K562 (cell line): ENCODE data around the gene ATAD3C. TPM values are rescaled to one million over a fixed set of nuclear protein-coding genes. Genes with fewer than 3 reads are reported as not detected.

Experiments used
- ARHGAP35 ChIP-seq: fragments of 450-650 bp; IDR thresholded peaks from 2 replicates; pipeline ENCODE4 v1.6.1; 2018; ENCODE audit not compliant: partially characterized antibody
- C11orf30 ChIP-seq: fragments of 450-650 bp; IDR thresholded peaks from 2 replicates; pipeline ENCODE4 v1.6.1; 2016; ENCODE audit warnings: low read depth, mild to moderate bottlenecking
- DMBX1 ChIP-seq: fragments of 250-450 bp; sonication (Bioruptor Pico); IDR thresholded peaks from 2 replicates; pipeline ENCODE4 v1.8.0; 2022; ENCODE audit warnings: inconsistent platforms, mild to moderate bottlenecking, moderate library complexity, borderline replicate concordance
- GTF2A2 ChIP-seq: IDR thresholded peaks from 2 replicates; pipeline ENCODE4 v1.6.1; 2016; ENCODE audit warnings: mild to moderate bottlenecking, missing genetic modification characterization, missing compliant biosample characterization
- KDM5B ChIP-seq: fragments of 200-600 bp; sonication (generic); IDR thresholded peaks from 2 replicates; pipeline ENCODE4 v1.6.1; 2012; ENCODE audit warnings: low read depth, mild to moderate bottlenecking, moderate library complexity, low read length, control low read depth, inconsistent platforms; ENCODE audit not compliant: insufficient replicate concordance
- NR4A1 ChIP-seq, 2 experiments: fragments of 250-450 bp in 1 of 2; fragments of 450-650 bp in 1 of 2; sonication (Bioruptor Pico) in 1 of 2; IDR thresholded peaks; 2 replicates each; pipeline versions ENCODE4 v1.4.0 to v1.6.1; 2016 to 2020; ENCODE audit warnings: mild to moderate bottlenecking in 2 of 2, missing compliant biosample characterization in 1 of 2, missing genetic modification characterization in 1 of 2, moderate library complexity in 1 of 2
- SRF ChIP-seq, 2 experiments: fragments of 250-450, 450-650 bp in 1 of 2; sonication (Bioruptor Pico) in 1 of 2; sonication (generic) in 1 of 2; formaldehyde crosslinking; IDR thresholded peaks; 2 replicates each; pipeline versions ENCODE4 v1.5.0 to v1.5.1; 2020 to 2022; ENCODE audit warnings: mild to moderate bottlenecking in 1 of 2, missing genetic modification reagents in 1 of 2
- TBP ChIP-seq: optimal IDR thresholded peaks from 2 replicates; pipeline ENCODE3; 2011; ENCODE audit warnings: low read depth, low read length, improper control_type of control experiment
- XRCC3 ChIP-seq: fragments of 450-650 bp; IDR thresholded peaks from 2 replicates; pipeline ENCODE4 v1.6.1; 2017; ENCODE audit warnings: mild to moderate bottlenecking, moderate library complexity
- ZZZ3 ChIP-seq: fragments of 450-650 bp; IDR thresholded peaks from 2 replicates; pipeline ENCODE4 v1.6.1; 2016; ENCODE audit warnings: antibody characterized with exemption, mild to moderate bottlenecking, moderate library complexity
- polyA plus RNA-seq, 8 experiments: library from polyadenylated mRNA; depleted of rRNA in 4 of 8; stranded (reverse) in 5 of 8; unstranded in 3 of 8; fragments of >200 nt; fragmentation: Nextera tagmentation in 2 of 8; fragmentation: Illumina TruSeq in 1 of 8; extraction: Ambion mirVana in 2 of 8; extraction: Trizol in 1 of 8; gene quantifications; 2 replicates each; pipeline versions ENCODE4 v1.2.1 to v1.2.3, GENCODE V29; 2011 to 2014; ENCODE audit warnings: inconsistent platforms in 1 of 8, missing spikeins in 1 of 8
- total RNA-seq, 7 experiments: library from RNA; depleted of rRNA in 6 of 7; stranded (reverse); fragments of >200 nt in 6 of 7; fragmentation: Illumina TruSeq in 2 of 7; extraction: Trizol in 2 of 7; gene quantifications; 2 replicates each; pipeline versions ENCODE4 v1.2.1 to v1.2.3, GENCODE V29; 2011 to 2021; ENCODE audit warnings: low replicate concordance in 1 of 7
- TF ChIP-seq, protein P1 (sequence below), 2 experiments: fragments of 450-650 bp; formaldehyde crosslinking in 1 of 2; IDR thresholded peaks; 2 replicates each; pipeline versions ENCODE4 v1.4.0 to v1.6.1; 2014 to 2020; ENCODE audit warnings: mild to moderate bottlenecking in 2 of 2, borderline replicate concordance in 1 of 2, low read depth in 1 of 2
- TF ChIP-seq, protein P2 (sequence below): fragments of 450-650 bp; conservative IDR thresholded peaks from 2 replicates; pipeline ENCODE4 v1.6.1; 2016; ENCODE audit warnings: missing genetic modification characterization, low read depth, mild to moderate bottlenecking, control low read depth, missing compliant biosample characterization
- TF ChIP-seq, protein P3 (sequence below), 2 experiments: IDR thresholded peaks in 1 of 2; conservative IDR thresholded peaks in 1 of 2; 2 replicates each; pipeline ENCODE4 v1.6.1; 2016; ENCODE audit warnings: low read depth in 2 of 2, mild to moderate bottlenecking in 1 of 2, missing compliant biosample characterization in 1 of 2, missing genetic modification characterization in 1 of 2, moderate library complexity in 1 of 2

Gene ATAD3C
- total and polyA plus RNA-seq, 9 of the 15 experiments (the other 6 are each of a cell fraction or from before 2014, with no cell fraction given): 0.03 to 0.18 TPM; not detected in 7

DNA sequence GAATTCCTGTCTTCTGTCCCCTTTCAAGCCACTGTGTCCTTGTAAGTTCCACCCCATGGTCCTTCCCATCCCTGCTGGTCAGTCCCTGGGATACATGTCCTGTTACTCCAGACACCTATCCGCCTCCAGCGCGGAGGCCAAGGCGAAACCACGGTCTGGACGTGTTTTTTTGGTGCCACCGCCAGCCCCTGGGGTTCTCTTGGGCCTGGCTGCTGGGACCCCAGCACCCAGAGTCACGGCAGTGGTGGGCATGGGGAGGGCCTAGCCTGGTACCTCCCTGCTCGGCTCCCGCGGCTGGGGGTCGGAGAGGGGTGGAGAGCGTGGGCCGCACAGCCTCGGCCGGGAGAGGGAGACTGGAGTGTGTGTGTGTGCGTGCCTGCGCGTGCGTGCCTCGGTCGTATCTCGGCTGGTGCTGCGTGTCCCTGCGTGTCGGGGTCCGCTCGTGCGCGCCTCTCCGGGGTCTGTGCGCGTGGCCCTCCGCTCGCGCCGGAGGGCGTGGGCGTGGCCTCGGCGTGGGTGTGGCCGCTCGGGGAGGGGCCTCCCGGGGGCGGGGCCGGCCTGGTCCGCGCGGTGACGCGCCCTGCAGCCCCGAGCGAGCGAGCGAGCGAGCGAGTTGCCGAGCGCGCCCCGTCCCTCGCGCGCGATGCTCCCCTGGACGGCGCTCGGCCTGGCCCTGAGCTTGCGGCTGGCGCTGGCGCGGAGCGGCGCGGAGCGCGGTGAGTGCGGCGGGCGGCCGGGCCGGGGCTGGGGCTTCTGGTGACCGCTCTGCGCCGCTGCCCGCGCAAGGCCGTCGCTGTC lies 14.2 kb upstream of the ATAD3C start, which contains the start of gene VWA1 (continued):
- TF ChIP-seq, protein P1, sequence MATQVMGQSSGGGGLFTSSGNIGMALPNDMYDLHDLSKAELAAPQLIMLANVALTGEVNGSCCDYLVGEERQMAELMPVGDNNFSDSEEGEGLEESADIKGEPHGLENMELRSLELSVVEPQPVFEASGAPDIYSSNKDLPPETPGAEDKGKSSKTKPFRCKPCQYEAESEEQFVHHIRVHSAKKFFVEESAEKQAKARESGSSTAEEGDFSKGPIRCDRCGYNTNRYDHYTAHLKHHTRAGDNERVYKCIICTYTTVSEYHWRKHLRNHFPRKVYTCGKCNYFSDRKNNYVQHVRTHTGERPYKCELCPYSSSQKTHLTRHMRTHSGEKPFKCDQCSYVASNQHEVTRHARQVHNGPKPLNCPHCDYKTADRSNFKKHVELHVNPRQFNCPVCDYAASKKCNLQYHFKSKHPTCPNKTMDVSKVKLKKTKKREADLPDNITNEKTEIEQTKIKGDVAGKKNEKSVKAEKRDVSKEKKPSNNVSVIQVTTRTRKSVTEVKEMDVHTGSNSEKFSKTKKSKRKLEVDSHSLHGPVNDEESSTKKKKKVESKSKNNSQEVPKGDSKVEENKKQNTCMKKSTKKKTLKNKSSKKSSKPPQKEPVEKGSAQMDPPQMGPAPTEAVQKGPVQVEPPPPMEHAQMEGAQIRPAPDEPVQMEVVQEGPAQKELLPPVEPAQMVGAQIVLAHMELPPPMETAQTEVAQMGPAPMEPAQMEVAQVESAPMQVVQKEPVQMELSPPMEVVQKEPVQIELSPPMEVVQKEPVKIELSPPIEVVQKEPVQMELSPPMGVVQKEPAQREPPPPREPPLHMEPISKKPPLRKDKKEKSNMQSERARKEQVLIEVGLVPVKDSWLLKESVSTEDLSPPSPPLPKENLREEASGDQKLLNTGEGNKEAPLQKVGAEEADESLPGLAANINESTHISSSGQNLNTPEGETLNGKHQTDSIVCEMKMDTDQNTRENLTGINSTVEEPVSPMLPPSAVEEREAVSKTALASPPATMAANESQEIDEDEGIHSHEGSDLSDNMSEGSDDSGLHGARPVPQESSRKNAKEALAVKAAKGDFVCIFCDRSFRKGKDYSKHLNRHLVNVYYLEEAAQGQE (IDR thresholded peaks at IDR 0.05; ENCODE audit: borderline replicate concordance): no peak
- TF ChIP-seq, protein P1 (CRISPR knock-in tag; IDR thresholded peaks at IDR 0.05; ENCODE audit: low read depth): 0 out of 2 replicates have a peak, but pooled peaks have one; percentile 6
- TF ChIP-seq NR4A1 (CRISPR knock-in tag; IDR thresholded peaks at IDR 0.05) (0 out of 2 replicates have a peak, but pooled peaks have one; percentile 13), NR4A1 (tag; IDR thresholded peaks at IDR 0.05) (no peak), SRF (CRISPR knock-in tag; IDR thresholded peaks at IDR 0.05) (no peak), ARHGAP35 (no peak), TBP (peak; percentile 27), XRCC3 (no peak), GTF2A2 (tag) (no peak), KDM5B (peak; percentile 29), ZZZ3 (no peak), DMBX1 (CRISPR knock-in tag) (no peak), C11orf30 (no peak)
- TF ChIP-seq, protein P2, sequence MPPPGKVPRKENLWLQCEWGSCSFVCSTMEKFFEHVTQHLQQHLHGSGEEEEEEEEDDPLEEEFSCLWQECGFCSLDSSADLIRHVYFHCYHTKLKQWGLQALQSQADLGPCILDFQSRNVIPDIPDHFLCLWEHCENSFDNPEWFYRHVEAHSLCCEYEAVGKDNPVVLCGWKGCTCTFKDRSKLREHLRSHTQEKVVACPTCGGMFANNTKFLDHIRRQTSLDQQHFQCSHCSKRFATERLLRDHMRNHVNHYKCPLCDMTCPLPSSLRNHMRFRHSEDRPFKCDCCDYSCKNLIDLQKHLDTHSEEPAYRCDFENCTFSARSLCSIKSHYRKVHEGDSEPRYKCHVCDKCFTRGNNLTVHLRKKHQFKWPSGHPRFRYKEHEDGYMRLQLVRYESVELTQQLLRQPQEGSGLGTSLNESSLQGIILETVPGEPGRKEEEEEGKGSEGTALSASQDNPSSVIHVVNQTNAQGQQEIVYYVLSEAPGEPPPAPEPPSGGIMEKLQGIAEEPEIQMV: no peak
- TF ChIP-seq, protein P3, sequence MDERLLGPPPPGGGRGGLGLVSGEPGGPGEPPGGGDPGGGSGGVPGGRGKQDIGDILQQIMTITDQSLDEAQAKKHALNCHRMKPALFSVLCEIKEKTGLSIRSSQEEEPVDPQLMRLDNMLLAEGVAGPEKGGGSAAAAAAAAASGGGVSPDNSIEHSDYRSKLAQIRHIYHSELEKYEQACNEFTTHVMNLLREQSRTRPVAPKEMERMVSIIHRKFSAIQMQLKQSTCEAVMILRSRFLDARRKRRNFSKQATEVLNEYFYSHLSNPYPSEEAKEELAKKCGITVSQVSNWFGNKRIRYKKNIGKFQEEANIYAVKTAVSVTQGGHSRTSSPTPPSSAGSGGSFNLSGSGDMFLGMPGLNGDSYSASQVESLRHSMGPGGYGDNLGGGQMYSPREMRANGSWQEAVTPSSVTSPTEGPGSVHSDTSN (CRISPR knock-in tag; IDR thresholded peaks at IDR 0.05; ENCODE audit: low read depth): no peak
- TF ChIP-seq, protein P3 (tag; conservative IDR thresholded peaks at IDR 0.05; ENCODE audit: low read depth): no peak
